ENCODE data around the gene SLC45A2.
"Not testable (repeated sequence)": the region's sequence is repeated elsewhere in the genome, so short reads cannot be mapped to it uniquely, and the experiment has no call there.

The SLC45A2 gene, protein sequence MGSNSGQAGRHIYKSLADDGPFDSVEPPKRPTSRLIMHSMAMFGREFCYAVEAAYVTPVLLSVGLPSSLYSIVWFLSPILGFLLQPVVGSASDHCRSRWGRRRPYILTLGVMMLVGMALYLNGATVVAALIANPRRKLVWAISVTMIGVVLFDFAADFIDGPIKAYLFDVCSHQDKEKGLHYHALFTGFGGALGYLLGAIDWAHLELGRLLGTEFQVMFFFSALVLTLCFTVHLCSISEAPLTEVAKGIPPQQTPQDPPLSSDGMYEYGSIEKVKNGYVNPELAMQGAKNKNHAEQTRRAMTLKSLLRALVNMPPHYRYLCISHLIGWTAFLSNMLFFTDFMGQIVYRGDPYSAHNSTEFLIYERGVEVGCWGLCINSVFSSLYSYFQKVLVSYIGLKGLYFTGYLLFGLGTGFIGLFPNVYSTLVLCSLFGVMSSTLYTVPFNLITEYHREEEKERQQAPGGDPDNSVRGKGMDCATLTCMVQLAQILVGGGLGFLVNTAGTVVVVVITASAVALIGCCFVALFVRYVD

DNA sequence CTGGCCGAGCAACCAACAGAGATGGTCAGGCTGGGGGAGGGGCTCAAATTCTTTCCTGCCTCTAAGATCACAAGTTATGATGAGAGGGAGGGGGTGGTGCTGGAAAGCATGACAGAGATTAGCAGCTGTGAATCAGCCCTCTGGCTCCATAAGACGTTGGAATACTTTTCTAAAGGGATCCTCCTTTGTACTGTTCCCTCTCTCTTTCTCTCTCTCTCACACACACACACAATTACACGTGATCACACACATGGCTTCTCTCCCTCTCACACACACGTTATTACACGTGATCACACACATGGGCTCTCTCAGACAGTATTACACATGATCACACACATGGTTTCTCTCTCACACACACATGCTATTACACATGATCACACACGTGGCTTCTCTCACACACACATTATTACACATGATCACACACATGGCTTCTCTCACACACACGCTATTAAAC, at the start of gene SLC45A2:
Gene SLC45A2 (minus strand): TSS at position 23 of the 454 bp plus-strand sequence. CDS start 110 bp downstream, outside the sequence.
- Histone ChIP-seq H3K36me3 (ENCODE audit: control insufficient read depth, insufficient read depth, low read length) (no peaks in the 10 kb centered on the region), H3K27me3 (ENCODE audit: control insufficient read depth, insufficient read depth, low read length) (no peaks in the 10 kb centered on the region), H3K4me3 (ENCODE audit: low read length) (no peak within 1 kb of the TSS), H3K9me3 (ENCODE audit: control insufficient read depth, low read length) (no peaks in the 10 kb centered on the region), H3K4me1 (ENCODE audit: control insufficient read depth, insufficient read depth, low read length) (no peaks in the 10 kb centered on the region), H3K9ac (ENCODE audit: low read length) (no peak within 1 kb of the TSS)

DNA sequence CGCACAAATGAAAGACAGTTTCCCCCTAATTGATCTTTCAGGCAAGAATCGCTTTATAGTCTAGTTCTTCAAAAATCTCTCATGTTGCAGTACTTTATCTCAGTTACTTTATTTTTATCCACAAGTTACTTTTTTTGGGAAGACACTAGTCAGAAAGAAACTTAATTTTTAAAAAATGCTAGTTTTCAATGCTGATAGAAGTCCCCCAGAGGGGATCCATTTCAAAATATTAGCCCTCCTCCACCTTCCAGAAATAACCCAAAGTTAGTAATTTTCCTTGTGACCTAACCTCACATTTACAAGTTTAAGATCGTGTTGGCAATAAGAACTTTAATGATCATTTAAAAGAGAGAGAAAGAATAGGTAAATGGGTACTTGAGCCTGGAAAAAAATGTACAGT, 47.5 kb upstream of the SLC45A2 start:
- Histone ChIP-seq H3K9ac (ENCODE audit: low read length) (no peak overlapping the region), H3K4me3 (ENCODE audit: low read length) (no peak overlapping the region), H3K4me1 (ENCODE audit: control insufficient read depth, insufficient read depth, low read length) (peaks cover 7% of the 10 kb centered on the region), H3K36me3 (ENCODE audit: control insufficient read depth, insufficient read depth, low read length) (no peaks in the 10 kb centered on the region), H3K27me3 (ENCODE audit: control insufficient read depth, insufficient read depth, low read length) (no peaks in the 10 kb centered on the region), H3K9me3 (ENCODE audit: control insufficient read depth, low read length) (no peaks in the 10 kb centered on the region)

DNA sequence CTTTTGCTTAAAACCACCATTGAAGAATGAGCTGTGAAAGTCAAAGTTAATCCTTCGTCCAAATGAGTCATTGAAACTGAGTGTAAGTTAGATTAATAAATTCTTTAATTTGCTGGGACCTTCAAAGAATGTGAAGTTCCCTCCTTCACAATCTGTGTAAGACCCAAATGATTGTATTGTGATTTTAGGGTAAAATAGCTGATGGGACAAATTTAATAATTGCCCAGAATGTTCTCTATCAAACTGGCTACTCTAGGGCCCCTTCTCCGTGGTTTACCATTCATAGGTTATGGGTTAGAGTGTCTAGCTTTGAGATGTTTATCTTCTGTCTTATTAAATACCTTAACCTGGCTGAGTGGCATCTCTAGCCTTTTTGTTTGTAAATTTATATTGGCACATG, 46.6 kb upstream of the SLC45A2 start:
- Histone ChIP-seq H3K9ac (ENCODE audit: low read length) (no peak overlapping the region), H3K36me3 (ENCODE audit: control insufficient read depth, insufficient read depth, low read length) (no peaks in the 10 kb centered on the region), H3K4me1 (ENCODE audit: control insufficient read depth, insufficient read depth, low read length) (peaks cover 12% of the 10 kb centered on the region), H3K27me3 (ENCODE audit: control insufficient read depth, insufficient read depth, low read length) (no peaks in the 10 kb centered on the region), H3K9me3 (ENCODE audit: control insufficient read depth, low read length) (no peaks in the 10 kb centered on the region), H3K4me3 (ENCODE audit: low read length) (no peak overlapping the region)

DNA sequence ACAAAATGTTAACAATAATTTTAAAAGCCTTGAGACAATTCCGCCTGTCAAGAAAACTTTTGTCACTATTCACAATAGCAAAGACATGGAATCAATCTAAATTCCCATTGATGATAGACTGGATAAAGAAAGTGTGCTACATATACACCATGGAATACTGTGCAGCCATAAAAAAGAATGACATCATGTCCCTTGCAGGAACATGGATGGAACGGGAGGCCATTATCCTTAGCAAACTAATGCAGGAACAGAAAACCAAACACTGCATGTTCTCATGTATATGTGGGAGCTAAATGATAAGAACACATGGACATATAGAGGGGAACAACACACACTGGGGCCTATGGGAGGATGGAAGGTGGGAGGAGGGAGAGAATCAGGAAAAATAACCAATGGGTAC, 46.1 kb upstream of the SLC45A2 start:
- H3K9ac ChIP-seq (ENCODE audit: low read length); H3K4me3 ChIP-seq (ENCODE audit: low read length); H3K9me3 ChIP-seq (ENCODE audit: control insufficient read depth, low read length); H3K27me3 ChIP-seq (ENCODE audit: control insufficient read depth, insufficient read depth, low read length); H3K36me3 ChIP-seq (ENCODE audit: control insufficient read depth, insufficient read depth, low read length): not testable (repeated sequence)
- H3K4me1 ChIP-seq (ENCODE audit: control insufficient read depth, insufficient read depth, low read length): peaks cover 15% of the 10 kb centered on the region

DNA sequence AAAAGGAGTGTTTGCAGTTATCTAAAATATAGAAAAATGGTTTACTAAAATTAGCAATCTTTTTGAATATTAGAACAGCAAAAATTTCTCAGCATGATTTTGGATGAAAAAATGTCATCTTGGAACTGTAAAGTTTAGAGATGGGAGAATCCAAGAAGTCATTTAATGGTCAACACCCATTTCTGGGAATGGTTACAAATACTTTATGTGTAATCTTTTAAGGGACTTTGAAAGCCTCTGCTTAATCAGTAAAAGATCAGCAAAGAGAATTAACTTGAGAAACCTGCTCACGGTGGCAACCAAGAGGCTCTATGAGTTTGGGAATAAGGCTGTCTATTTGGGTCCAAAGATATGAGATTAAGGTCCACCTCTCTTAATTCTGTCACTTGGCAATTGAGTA, 45.6 kb upstream of the SLC45A2 start:
- Histone ChIP-seq H3K9me3 (ENCODE audit: control insufficient read depth, low read length) (no peaks in the 10 kb centered on the region), H3K36me3 (ENCODE audit: control insufficient read depth, insufficient read depth, low read length) (no peaks in the 10 kb centered on the region), H3K4me1 (ENCODE audit: control insufficient read depth, insufficient read depth, low read length) (peaks cover 15% of the 10 kb centered on the region), H3K27me3 (ENCODE audit: control insufficient read depth, insufficient read depth, low read length) (no peaks in the 10 kb centered on the region), H3K4me3 (ENCODE audit: low read length) (no peak overlapping the region), H3K9ac (ENCODE audit: low read length) (no peak overlapping the region)

DNA sequence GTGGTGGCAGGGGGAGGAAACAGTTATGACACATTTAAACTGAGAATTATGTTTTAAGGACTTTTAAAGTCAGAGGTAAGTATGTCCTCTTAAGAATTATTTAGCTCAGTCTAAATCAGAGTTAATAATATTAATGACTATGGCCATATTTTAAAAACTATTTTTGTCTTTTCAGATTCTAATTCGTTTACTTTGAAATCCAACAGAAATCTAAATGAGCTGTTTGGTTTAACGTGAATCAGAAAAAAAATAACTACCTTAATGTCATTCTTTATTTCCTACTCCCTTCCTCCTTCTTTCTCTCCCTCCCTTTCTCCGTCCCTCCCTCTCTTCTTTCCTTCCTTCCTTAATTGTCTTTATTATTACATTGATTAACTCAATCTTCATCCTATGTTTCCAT, 43.9 kb upstream of the SLC45A2 start:
- Histone ChIP-seq H3K27me3 (ENCODE audit: control insufficient read depth, insufficient read depth, low read length) (no peaks in the 10 kb centered on the region), H3K9ac (ENCODE audit: low read length) (no peak overlapping the region), H3K4me1 (ENCODE audit: control insufficient read depth, insufficient read depth, low read length) (peaks cover 7% of the 10 kb centered on the region), H3K4me3 (ENCODE audit: low read length) (no peak overlapping the region), H3K36me3 (ENCODE audit: control insufficient read depth, insufficient read depth, low read length) (no peaks in the 10 kb centered on the region), H3K9me3 (ENCODE audit: control insufficient read depth, low read length) (no peaks in the 10 kb centered on the region)

DNA sequence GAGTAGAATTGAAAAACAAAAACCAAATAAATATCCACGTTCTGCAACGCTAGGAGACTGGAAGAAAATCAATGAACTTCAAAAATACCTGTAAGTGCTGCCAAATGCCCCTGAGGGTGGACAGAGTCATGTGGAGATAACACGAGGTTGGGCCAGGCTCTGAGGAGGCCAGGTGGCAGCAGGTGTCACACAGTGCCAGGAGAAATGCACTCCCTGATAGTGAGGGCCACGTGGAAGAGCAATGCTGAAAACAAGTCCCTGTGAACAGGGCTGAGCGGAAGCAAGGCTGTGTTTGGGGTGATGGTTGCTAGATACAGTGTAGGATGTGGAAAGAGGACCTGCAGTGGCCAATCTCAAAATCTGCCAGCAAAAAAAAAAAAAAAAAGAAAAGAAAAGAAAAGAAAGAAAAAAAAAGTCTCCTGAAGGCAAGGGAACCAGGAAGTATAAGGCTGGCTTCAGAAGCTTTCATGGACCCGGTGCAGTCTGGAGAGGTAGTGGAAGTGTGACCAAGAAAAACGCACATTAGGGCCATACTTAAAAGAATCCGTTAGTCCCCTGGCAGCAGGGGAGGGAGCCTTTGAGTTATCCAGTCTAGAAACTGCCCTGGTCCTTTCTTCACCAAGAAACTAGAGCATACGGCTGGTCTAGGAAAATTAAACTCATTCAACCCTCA, 41.7 kb upstream of the SLC45A2 start:
- no peaks in the 10 kb centered on the region for H3K36me3 ChIP-seq (ENCODE audit: control insufficient read depth, insufficient read depth, low read length)
- H3K4me3 ChIP-seq (ENCODE audit: low read length): no peak overlapping the region
- no peaks in the 10 kb centered on the region for H3K27me3 ChIP-seq (ENCODE audit: control insufficient read depth, insufficient read depth, low read length)
- H3K4me1 ChIP-seq (ENCODE audit: control insufficient read depth, insufficient read depth, low read length): peaks cover 7% of the 10 kb centered on the region
- no peak overlapping the region for H3K9ac ChIP-seq (ENCODE audit: low read length)
- no peaks in the 10 kb centered on the region for H3K9me3 ChIP-seq (ENCODE audit: control insufficient read depth, low read length)

DNA sequence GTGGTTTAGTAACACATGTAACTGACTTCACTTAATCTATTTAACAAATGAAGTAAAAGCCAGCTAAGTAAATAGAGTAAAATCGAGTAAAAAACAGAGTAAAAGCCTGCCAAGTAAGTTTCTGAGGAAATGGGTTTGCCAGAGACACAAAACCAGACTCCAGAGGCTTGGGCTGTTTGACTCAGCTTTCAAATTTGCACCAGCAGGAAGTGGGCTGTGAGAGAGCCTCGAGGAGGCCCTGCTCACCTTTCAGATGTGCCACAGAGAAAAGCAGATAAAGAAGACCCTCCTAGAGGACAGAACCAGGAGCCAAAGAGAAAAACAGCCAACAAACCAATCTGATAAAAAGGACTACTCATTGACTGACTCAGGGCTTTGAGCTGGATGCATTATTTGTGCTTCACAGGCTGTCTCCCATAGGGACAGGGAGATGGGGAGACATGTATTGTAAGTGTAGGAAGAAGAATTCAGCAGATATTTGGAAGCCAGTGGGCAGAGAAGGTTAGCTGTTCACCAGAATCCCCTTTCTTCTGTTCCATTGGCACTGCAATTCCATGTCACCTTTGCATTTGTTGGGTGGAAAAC, 37.7 kb upstream of the SLC45A2 start:
- H3K9me3 ChIP-seq (ENCODE audit: control insufficient read depth, low read length): no peaks in the 10 kb centered on the region
- no peak overlapping the region for H3K4me3 ChIP-seq (ENCODE audit: low read length)
- no peaks in the 10 kb centered on the region for H3K27me3 ChIP-seq (ENCODE audit: control insufficient read depth, insufficient read depth, low read length)
- no peak overlapping the region for H3K9ac ChIP-seq (ENCODE audit: low read length)
- H3K36me3 ChIP-seq (ENCODE audit: control insufficient read depth, insufficient read depth, low read length): no peaks in the 10 kb centered on the region
- H3K4me1 ChIP-seq (ENCODE audit: control insufficient read depth, insufficient read depth, low read length): peaks cover 7% of the 10 kb centered on the region

DNA sequence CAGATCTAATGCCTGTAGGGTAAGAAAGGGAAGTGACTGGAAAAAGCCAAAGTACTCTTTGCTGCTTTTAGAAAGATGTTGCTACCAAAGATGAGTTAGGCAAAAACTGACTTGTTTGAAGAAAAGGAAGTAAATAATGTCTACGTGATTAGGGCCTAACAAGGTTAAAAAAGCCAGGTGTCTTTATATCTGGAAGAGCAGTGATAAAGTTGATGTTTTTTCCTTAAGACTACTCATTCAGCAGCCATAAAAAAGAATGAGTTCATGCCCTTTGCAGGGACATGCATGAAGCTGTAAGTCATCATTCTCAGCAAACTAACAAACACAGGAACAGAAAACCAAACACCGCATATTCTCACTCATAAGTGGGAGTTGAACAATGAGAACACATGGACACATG, 36.8 kb upstream of the SLC45A2 start:
- Histone ChIP-seq H3K36me3 (ENCODE audit: control insufficient read depth, insufficient read depth, low read length) (no peaks in the 10 kb centered on the region), H3K27me3 (ENCODE audit: control insufficient read depth, insufficient read depth, low read length) (no peaks in the 10 kb centered on the region), H3K4me1 (ENCODE audit: control insufficient read depth, insufficient read depth, low read length) (peaks cover 5% of the 10 kb centered on the region), H3K9me3 (ENCODE audit: control insufficient read depth, low read length) (no peaks in the 10 kb centered on the region), H3K9ac (ENCODE audit: low read length) (no peak overlapping the region), H3K4me3 (ENCODE audit: low read length) (no peak overlapping the region)

DNA sequence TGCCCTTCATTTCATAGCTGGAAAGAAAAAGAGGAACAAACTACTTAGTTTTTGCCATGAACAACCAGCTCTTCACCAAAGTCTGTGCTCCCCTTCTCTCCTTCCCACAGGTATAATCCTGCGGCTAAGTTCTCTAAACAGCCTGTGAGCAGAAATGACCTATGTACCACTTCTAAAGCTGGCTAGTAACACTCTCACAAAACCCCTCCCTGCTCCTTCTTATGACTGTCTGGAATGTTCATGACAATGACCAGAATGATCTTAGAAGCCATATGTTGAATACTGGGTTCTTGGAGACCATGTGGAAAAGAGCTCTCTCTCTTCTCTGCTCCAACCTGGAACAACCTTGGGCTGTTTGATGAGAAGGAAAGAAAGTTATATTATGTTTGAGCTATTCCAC, 36.2 kb upstream of the SLC45A2 start:
- Histone ChIP-seq H3K9me3 (ENCODE audit: control insufficient read depth, low read length) (no peaks in the 10 kb centered on the region), H3K4me3 (ENCODE audit: low read length) (no peak overlapping the region), H3K36me3 (ENCODE audit: control insufficient read depth, insufficient read depth, low read length) (no peaks in the 10 kb centered on the region)

DNA sequence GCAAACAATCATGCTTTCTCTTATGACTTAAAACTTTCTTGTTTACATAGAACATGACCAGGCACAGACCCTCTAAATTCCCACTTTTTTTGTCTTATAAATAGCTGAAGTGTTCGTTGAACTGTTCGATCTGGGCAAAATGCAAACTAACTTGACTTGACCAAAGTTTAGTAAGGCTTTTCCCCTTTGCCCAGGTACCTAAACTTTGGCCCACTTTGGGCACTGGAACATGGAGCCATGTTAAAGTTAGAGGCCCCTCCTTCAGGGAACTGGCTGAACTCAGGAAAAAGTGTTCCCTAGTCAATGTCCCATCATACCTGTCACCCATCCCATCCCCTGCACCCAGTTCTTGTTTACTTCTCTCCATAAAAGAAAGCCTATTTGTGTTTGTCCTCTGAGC, 32.8 kb upstream of the SLC45A2 start:
- Histone ChIP-seq H3K9me3 (ENCODE audit: control insufficient read depth, low read length) (no peaks in the 10 kb centered on the region), H3K27me3 (ENCODE audit: control insufficient read depth, insufficient read depth, low read length) (no peaks in the 10 kb centered on the region), H3K9ac (ENCODE audit: low read length) (no peak overlapping the region), H3K4me1 (ENCODE audit: control insufficient read depth, insufficient read depth, low read length) (no peaks in the 10 kb centered on the region), H3K36me3 (ENCODE audit: control insufficient read depth, insufficient read depth, low read length) (no peaks in the 10 kb centered on the region), H3K4me3 (ENCODE audit: low read length) (no peak overlapping the region)

More for the DNA sequence above, 36.2 kb upstream of the SLC45A2 start:
- H3K4me1 ChIP-seq (ENCODE audit: control insufficient read depth, insufficient read depth, low read length): no peaks in the 10 kb centered on the region
- H3K9ac ChIP-seq (ENCODE audit: low read length): no peak overlapping the region
- H3K27me3 ChIP-seq (ENCODE audit: control insufficient read depth, insufficient read depth, low read length): no peaks in the 10 kb centered on the region

DNA sequence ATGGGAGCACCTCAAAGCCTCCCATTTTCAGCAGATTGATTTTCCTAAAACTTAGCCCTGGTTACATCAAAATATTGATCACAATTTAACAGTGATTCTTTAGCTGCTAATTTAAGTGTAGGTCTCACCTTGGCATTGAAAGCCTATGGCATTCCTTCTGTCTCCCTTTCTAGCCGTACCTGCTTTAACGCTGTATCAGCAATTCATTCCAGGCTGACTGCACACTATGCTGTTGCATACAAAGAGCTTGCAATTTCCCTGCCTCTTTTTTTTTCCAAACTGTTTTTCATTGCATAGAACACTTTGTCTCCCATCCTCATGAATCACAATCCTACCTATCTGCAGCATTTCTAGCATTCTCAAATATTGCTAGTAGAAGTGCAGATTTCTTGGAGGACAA, 32.3 kb upstream of the SLC45A2 start:
- Histone ChIP-seq H3K27me3 (ENCODE audit: control insufficient read depth, insufficient read depth, low read length) (no peaks in the 10 kb centered on the region), H3K36me3 (ENCODE audit: control insufficient read depth, insufficient read depth, low read length) (no peaks in the 10 kb centered on the region), H3K4me1 (ENCODE audit: control insufficient read depth, insufficient read depth, low read length) (no peaks in the 10 kb centered on the region), H3K9me3 (ENCODE audit: control insufficient read depth, low read length) (no peaks in the 10 kb centered on the region), H3K9ac (ENCODE audit: low read length) (no peak overlapping the region), H3K4me3 (ENCODE audit: low read length) (no peak overlapping the region)
